GM23248 (cell line): ENCODE results near the gene PRKACB.

Experiments
- EZH2 ChIP-seq: fragments of 200-600 bp; sonication (generic); IDR thresholded peaks from 2 replicates; pipeline ENCODE4 v1.6.1; 2018; ENCODE audit warnings: antibody characterized with exemption, mild to moderate bottlenecking; ENCODE audit not compliant: insufficient read depth, poor library complexity, severe bottlenecking
- EZH2phosphoT487 ChIP-seq: fragments of 200-600 bp; sonication (generic); IDR thresholded peaks from 2 replicates; pipeline ENCODE4 v1.6.1; 2018; ENCODE audit warnings: antibody characterized with exemption, moderate library complexity, mild to moderate bottlenecking, low read depth; ENCODE audit not compliant: insufficient read depth

GRCh38 chr1:84214115-84214956 lies 70.3 kb downstream of the PRKACB start:
- TF ChIP-seq EZH2phosphoT487, result no peak
- no peak for TF ChIP-seq EZH2
